Mesenchymal stem cell (in vitro differentiated cells and primary cell): ENCODE data around the gene CFL1.
"Not testable (repeated sequence)": the region's sequence is repeated elsewhere in the genome, so short reads cannot be mapped to it uniquely, and the experiment has no call there.

Experiments
- DNase-seq: peaks from one replicate; pipeline ENCODE4 v3.0.0-alpha.2; 2013
- H2AFZ ChIP-seq: one replicate; pipeline ENCODE4 v1.6.1; 2013; ENCODE audit warnings: low read depth, mild to moderate bottlenecking, control low read depth, inconsistent platforms, low read length, moderate library complexity
- H2AK5ac ChIP-seq: 2 replicates; pipeline ENCODE4 v1.6.1; 2013; ENCODE audit warnings: low read length, moderate library complexity, mild to moderate bottlenecking, inconsistent platforms; ENCODE audit not compliant: severe bottlenecking
- H2BK120ac ChIP-seq: one replicate; pipeline ENCODE4 v1.6.1; 2013; ENCODE audit warnings: low read depth, mild to moderate bottlenecking, inconsistent platforms, low read length, moderate library complexity
- H2BK12ac ChIP-seq, 2 experiments: one replicate each; pipeline ENCODE4 v1.6.1; 2013; ENCODE audit warnings: inconsistent platforms in 2 of 2, low read length in 2 of 2, mild to moderate bottlenecking in 2 of 2, moderate library complexity in 2 of 2, control low read depth in 1 of 2
- H2BK15ac ChIP-seq: one replicate; pipeline ENCODE4 v1.6.1; 2013; ENCODE audit warnings: mild to moderate bottlenecking, low read depth, inconsistent platforms; ENCODE audit not compliant: poor library complexity, severe bottlenecking
- H2BK5ac ChIP-seq: 2 replicates; pipeline ENCODE4 v1.6.1; 2013; ENCODE audit warnings: low read depth, mild to moderate bottlenecking, low read length, control low read depth, inconsistent platforms; ENCODE audit not compliant: poor library complexity, severe bottlenecking
- H3K14ac ChIP-seq, 2 experiments: one replicate each; pipeline ENCODE4 v1.6.1; 2013; ENCODE audit warnings: inconsistent platforms in 2 of 2, low read length in 2 of 2, control low read depth in 1 of 2, mild to moderate bottlenecking in 1 of 2, moderate library complexity in 1 of 2
- H3K18ac ChIP-seq, 2 experiments: one replicate each; pipeline ENCODE4 v1.6.1; 2013; ENCODE audit warnings: inconsistent platforms in 2 of 2, low read length in 2 of 2, control low read depth in 1 of 2, low read depth in 1 of 2, mild to moderate bottlenecking in 1 of 2
- H3K23ac ChIP-seq, 2 experiments: one replicate each; pipeline ENCODE4 v1.6.1; 2013; ENCODE audit warnings: inconsistent platforms in 2 of 2, low read length in 2 of 2, mild to moderate bottlenecking in 2 of 2, moderate library complexity in 2 of 2, control low read depth in 1 of 2
- H3K27ac ChIP-seq: 2 replicates; pipeline ENCODE4 v1.5.1; 2013; ENCODE audit warnings: mild to moderate bottlenecking, moderate library complexity, low read length, control low read depth, inconsistent platforms; ENCODE audit not compliant: poor library complexity, severe bottlenecking
- H3K27me3 ChIP-seq, 2 experiments: 2 replicates each; pipeline versions ENCODE4 v1.6.1 to v1.7.0; 2013; ENCODE audit warnings: low read length in 2 of 2, mild to moderate bottlenecking in 2 of 2, moderate library complexity in 2 of 2, control low read depth in 1 of 2, inconsistent platforms in 1 of 2; ENCODE audit not compliant: control insufficient read depth in 1 of 2, insufficient read depth in 1 of 2
- H3K36me3 ChIP-seq, 2 experiments: 2 replicates each; pipeline versions ENCODE4 v1.6.1 to v1.7.0; 2013; ENCODE audit warnings: low read length in 2 of 2, control low read depth in 1 of 2, inconsistent platforms in 1 of 2, low read depth in 1 of 2, mild to moderate bottlenecking in 1 of 2; ENCODE audit not compliant: insufficient read depth in 2 of 2, control insufficient read depth in 1 of 2
- H3K4ac ChIP-seq, 2 experiments: one replicate each; pipeline ENCODE4 v1.6.1; 2013; ENCODE audit warnings: inconsistent platforms in 2 of 2, low read length in 2 of 2, mild to moderate bottlenecking in 2 of 2, moderate library complexity in 2 of 2, control low read depth in 1 of 2, low read depth in 1 of 2
- H3K4me1 ChIP-seq: 2 replicates; pipeline ENCODE4 v1.6.1; 2013; ENCODE audit warnings: low read depth, low read length, control low read depth; ENCODE audit not compliant: control insufficient read depth, insufficient read depth
- H3K4me2 ChIP-seq: 2 replicates; pipeline ENCODE4 v1.6.1; 2013; ENCODE audit warnings: low read length, mild to moderate bottlenecking, inconsistent platforms; ENCODE audit not compliant: poor library complexity, severe bottlenecking
- H3K4me3 ChIP-seq, 2 experiments: 2 replicates each; pipeline versions ENCODE4 v1.5.1 to v1.7.0; 2013; ENCODE audit warnings: low read length in 2 of 2, mild to moderate bottlenecking in 2 of 2, control low read depth in 1 of 2, low read depth in 1 of 2; ENCODE audit not compliant: insufficient read depth in 1 of 2
- H3K79me1 ChIP-seq: replicated peaks from 2 replicates; pipeline ENCODE4 v1.6.1; 2013; ENCODE audit warnings: mild to moderate bottlenecking, control low read depth, low read length, inconsistent platforms; ENCODE audit not compliant: poor library complexity, severe bottlenecking
- H3K9ac ChIP-seq: 2 replicates; pipeline ENCODE4 v1.7.0; 2013; ENCODE audit warnings: mild to moderate bottlenecking, low read length, moderate library complexity
- H3K9me3 ChIP-seq: 2 replicates; pipeline ENCODE4 v1.7.0; 2013; ENCODE audit warnings: mild to moderate bottlenecking, low read length; ENCODE audit not compliant: control insufficient read depth
- H4K8ac ChIP-seq: one replicate; pipeline ENCODE4 v1.6.1; 2013; ENCODE audit warnings: inconsistent platforms, mild to moderate bottlenecking, low read length, moderate library complexity
- H4K91ac ChIP-seq: one replicate; pipeline ENCODE4 v1.6.1; 2013; ENCODE audit warnings: mild to moderate bottlenecking, low read length, inconsistent platforms
- WGBS: methylation state at CpG from one replicate; pipeline ENCODE4 v1.1.7; 2013; ENCODE audit warnings: mixed read lengths; 5-methylcytosine and 5-hydroxymethylcytosine counted together

CFL1 gene

DNA sequence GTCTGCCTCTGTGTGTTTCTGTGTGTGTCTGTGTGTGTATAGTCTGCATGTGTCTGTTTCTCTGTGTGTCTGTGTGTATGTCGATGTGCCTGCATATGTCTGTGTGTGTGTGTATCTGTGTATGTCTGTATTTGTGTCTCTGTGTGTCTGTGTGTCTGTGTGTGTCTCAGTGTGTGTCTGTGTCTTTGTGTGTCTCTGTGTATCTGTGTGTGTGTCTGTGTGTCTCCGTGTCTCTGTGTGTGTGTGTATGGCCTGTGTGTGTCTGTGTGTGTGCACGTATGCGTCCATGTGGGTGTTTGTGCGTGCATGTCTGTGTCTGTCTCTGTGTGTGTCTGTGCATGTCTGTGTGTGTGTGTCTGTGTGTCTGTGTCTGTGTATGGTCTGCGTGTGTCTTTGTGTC lies 23.8 kb downstream of the CFL1 start:
- 70% methylated on average over 6 of the region's 6 CpGs for WGBS
- Histone ChIP-seq H3K14ac (peak overlapping the region in 1 of 2 experiments; percentile 93), H3K9ac (peak overlapping the region; percentile 83), H3K79me1 (no peaks in the 10 kb centered on the region), H4K8ac (peak overlapping the region; percentile 91), H3K23ac (no peak overlapping the region), H2BK12ac (peak overlapping the region in 1 of 2 experiments; percentile 18), H2BK15ac (no peak overlapping the region), H3K4me2 (peak overlapping the region; percentile 64), H4K91ac (peak overlapping the region; percentile 78), H2BK120ac (no peak overlapping the region), H2AFZ (peak overlapping the region; percentile 46), H3K27ac (no peak overlapping the region), H3K36me3 (no peaks in the 10 kb centered on the region), H3K27me3 (peaks cover 24 to 35% of the 10 kb centered on the region in 2 experiments), H3K18ac (peak overlapping the region; percentile 14 to 72), H3K4ac (no peak overlapping the region), H2AK5ac (no peak overlapping the region), H3K9me3 (no peaks in the 10 kb centered on the region), H2BK5ac (no peak overlapping the region), H3K4me3 (peak overlapping the region; percentile 41 to 84), H3K4me1 (peaks cover 16% of the 10 kb centered on the region)
- no peak for DNase-seq

DNA sequence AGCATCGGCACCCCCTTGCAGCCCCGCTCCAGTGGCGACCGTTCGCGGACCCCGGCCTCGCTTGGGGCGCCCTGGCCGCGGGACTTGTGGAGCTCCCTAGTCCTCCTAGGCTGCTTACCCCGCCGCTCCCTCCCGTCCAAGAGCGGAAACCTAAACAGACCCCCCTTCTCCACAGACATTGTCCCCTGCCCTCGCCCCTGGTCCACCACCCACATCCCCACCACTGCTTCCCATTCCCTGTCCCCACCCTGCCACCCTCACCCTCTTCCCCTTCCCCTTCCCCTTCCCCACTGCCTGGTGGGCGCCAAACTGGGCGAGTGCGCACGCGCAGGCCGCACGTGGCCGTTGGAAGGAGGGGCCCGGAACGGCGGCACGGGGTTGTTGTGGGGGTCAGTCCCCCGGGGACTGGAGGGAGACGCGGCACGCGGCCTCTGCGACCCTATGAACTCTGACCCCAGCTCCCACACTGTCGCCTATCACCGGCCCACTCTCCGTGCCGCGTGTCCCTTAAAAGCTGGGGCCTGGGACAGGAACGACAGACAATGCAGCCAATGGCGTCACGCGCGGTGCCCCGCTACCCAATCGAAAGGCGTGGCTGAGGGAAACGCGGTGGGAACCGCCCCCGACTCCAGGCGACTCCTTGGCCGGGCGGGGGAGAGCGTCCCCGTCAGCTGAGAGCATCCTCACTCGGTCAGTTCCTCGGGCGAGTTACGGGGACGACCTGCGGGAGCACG lies 24.5 kb downstream of the CFL1 start, which contains the start of gene SNX32:
Gene SNX32, plus strand, starts transcription at position 667 of the 734 bp plus-strand sequence. CDS start 103 bp downstream, outside the sequence.
- peak within 1 kb of the TSS in 1 of 2 experiments; percentile 57 for H3K4ac ChIP-seq
- no peaks in the 10 kb centered on the region for H3K9me3 ChIP-seq
- peak within 1 kb of the TSS; percentile 64 for H3K4me2 ChIP-seq
- peak within 1 kb of the TSS; percentile 48 for H2AFZ ChIP-seq
- peaks cover 25 to 41% of the 10 kb centered on the region in 2 experiments for H3K27me3 ChIP-seq
- peak; percentile 93 for DNase-seq
- H2BK15ac ChIP-seq = peak within 1 kb of the TSS; percentile 84
- H2BK5ac ChIP-seq = no peak within 1 kb of the TSS
- H3K27ac ChIP-seq = no peak within 1 kb of the TSS
- no peaks in the 10 kb centered on the region for H3K79me1 ChIP-seq
- peak within 1 kb of the TSS; percentile 0 to 18 for H2BK12ac ChIP-seq
- 6% methylated on average over 55 of the region's 63 CpGs for WGBS
- peak within 1 kb of the TSS; percentile 50 to 84 for H3K4me3 ChIP-seq
- peak within 1 kb of the TSS; percentile 91 for H4K91ac ChIP-seq
- peak within 1 kb of the TSS; percentile 72 to 87 for H3K18ac ChIP-seq
- peaks cover 16% of the 10 kb centered on the region for H3K4me1 ChIP-seq
- H4K8ac ChIP-seq = peak within 1 kb of the TSS; percentile 96
- H3K14ac ChIP-seq = peak within 1 kb of the TSS in 1 of 2 experiments; percentile 93
- H3K9ac ChIP-seq = peak within 1 kb of the TSS; percentile 83
- H3K23ac ChIP-seq = no peak within 1 kb of the TSS
- no peaks in the 10 kb centered on the region for H3K36me3 ChIP-seq
- H2BK120ac ChIP-seq = peak within 1 kb of the TSS; percentile 22
- no peak within 1 kb of the TSS for H2AK5ac ChIP-seq

DNA sequence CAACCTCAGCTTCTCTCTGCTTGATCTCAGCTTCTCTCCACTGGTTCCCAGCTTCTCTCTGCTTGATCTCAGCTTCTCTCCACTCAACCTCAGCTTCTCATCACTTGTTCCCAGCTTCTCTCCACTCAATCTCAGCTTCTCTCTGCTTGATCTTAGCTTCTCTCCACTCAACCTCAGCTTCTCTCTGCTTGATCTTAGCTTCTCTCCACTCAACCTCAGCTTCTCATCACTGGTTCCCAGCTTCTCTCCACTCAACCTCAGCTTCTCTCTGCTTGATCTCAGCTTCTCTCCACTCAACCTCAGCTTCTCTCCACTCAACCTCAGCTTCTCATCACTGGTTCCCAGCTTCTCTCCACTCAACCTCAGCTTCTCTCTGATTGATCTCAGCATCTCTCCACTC lies 25.7 kb downstream of the CFL1 start:
- DNase-seq = not testable (repeated sequence)

DNA sequence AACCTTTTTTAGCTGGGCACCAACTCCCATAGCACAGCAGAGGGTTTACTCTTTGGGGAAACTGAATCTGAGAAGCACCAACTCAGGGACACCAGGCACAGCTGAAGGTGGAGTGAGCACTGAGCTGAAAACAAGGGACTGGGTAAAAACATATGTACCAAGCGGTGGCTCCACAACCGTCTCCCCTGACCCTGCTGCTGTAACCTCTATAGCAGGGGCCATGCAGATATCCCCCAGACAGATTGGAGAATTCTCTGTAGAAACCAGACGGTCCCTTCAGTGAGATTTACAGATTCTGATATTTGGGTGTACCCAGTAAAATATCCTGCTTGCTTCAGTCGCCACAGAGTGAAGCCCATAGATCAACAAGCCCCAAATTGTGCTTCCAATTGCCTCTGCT lies 28.5 kb downstream of the CFL1 start:
- Histone ChIP-seq H3K9me3 (no peaks in the 10 kb centered on the region), H2BK5ac (no peak overlapping the region), H3K27ac (no peak overlapping the region), H3K27me3 (peaks cover 25 to 47% of the 10 kb centered on the region in 2 experiments), H3K79me1 (no peaks in the 10 kb centered on the region), H2AK5ac (no peak overlapping the region), H4K8ac (no peak overlapping the region), H3K4me2 (no peak overlapping the region), H3K4ac (no peak overlapping the region), H3K18ac (no peak overlapping the region), H2BK120ac (no peak overlapping the region), H3K4me3 (no peak overlapping the region), H2BK15ac (no peak overlapping the region), H3K36me3 (no peaks in the 10 kb centered on the region), H3K23ac (no peak overlapping the region), H3K9ac (no peak overlapping the region), H3K4me1 (peaks cover 11% of the 10 kb centered on the region), H2BK12ac (no peak overlapping the region), H4K91ac (no peak overlapping the region), H2AFZ (no peak overlapping the region), H3K14ac (no peak overlapping the region)
- no peak for DNase-seq
- WGBS = 71% methylated on average over 4 of the region's 4 CpGs

More for the DNA sequence above, 25.7 kb downstream of the CFL1 start:
- Histone ChIP-seq H3K4me1 (peaks cover 16% of the 10 kb centered on the region), H3K27me3 (peaks cover 25 to 49% of the 10 kb centered on the region in 2 experiments)
- H2AFZ ChIP-seq, H3K9me3 ChIP-seq, H2BK5ac ChIP-seq, H3K36me3 ChIP-seq, H3K4me3 ChIP-seq, H2BK12ac ChIP-seq, H2BK120ac ChIP-seq, H2AK5ac ChIP-seq, H3K79me1 ChIP-seq, H4K91ac ChIP-seq, H3K4me2 ChIP-seq, H3K27ac ChIP-seq, H4K8ac ChIP-seq, H3K23ac ChIP-seq, H3K4ac ChIP-seq, H3K9ac ChIP-seq, H2BK15ac ChIP-seq, H3K18ac ChIP-seq, H3K14ac ChIP-seq: not testable (repeated sequence)
